HepG2 (cell line): ENCODE results near the gene LSM5. TPM values are rescaled to one million over a fixed set of nuclear protein-coding genes. Genes with fewer than 3 reads are reported as not detected.

ENCODE experiments used
- GLI4 ChIP-seq: sonication (generic); formaldehyde crosslinking; IDR thresholded peaks from 2 replicates; pipeline ENCODE4 v1.5.1; 2020; ENCODE audit warnings: missing genetic modification reagents, mild to moderate bottlenecking, moderate library complexity, borderline replicate concordance
- ZNF687 ChIP-seq: sonication (generic); formaldehyde crosslinking; IDR thresholded peaks from 2 replicates; pipeline ENCODE4 v1.5.1; 2020; ENCODE audit warnings: mild to moderate bottlenecking, missing genetic modification reagents, moderate library complexity
- polyA plus RNA-seq, 8 experiments: library from polyadenylated mRNA; depleted of rRNA in 3 of 8; stranded (reverse) in 7 of 8; unstranded in 1 of 8; fragments of >200 nt; fragmentation: Illumina TruSeq in 4 of 8; extraction: Trizol in 4 of 8; gene quantifications; 2 replicates each; pipeline versions ENCODE4 v1.2.1 to v1.2.3, GENCODE V29; 2011 to 2016; ENCODE audit warnings: low read depth in 4 of 8, missing spikeins in 1 of 8, mixed read lengths in 1 of 8; ENCODE audit not compliant: insufficient read depth in 1 of 8
- total RNA-seq, 5 experiments: library from RNA; depleted of rRNA; stranded (reverse); fragments of >200 nt; fragmentation: Illumina TruSeq; extraction: Trizol; gene quantifications; 2 replicates each; pipeline ENCODE4 v1.2.3, GENCODE V29; 2016; ENCODE audit warnings: low read depth in 1 of 5
- TF ChIP-seq, protein P1 (sequence below): sonication (generic); formaldehyde crosslinking; IDR thresholded peaks from 2 replicates; pipeline ENCODE4 v1.9.0; 2021; ENCODE audit warnings: mild to moderate bottlenecking, missing genetic modification reagents

The LSM5 gene
- total and polyA plus RNA-seq, 2 of the 13 experiments (the other 11 are each of a cell fraction or from before 2014, with no cell fraction given) = 30.3 to 183 TPM

GRCh38 chr7:32522746-32523530, 32.8 kb upstream of the LSM5 start (continued):
- TF ChIP-seq, protein P1, sequence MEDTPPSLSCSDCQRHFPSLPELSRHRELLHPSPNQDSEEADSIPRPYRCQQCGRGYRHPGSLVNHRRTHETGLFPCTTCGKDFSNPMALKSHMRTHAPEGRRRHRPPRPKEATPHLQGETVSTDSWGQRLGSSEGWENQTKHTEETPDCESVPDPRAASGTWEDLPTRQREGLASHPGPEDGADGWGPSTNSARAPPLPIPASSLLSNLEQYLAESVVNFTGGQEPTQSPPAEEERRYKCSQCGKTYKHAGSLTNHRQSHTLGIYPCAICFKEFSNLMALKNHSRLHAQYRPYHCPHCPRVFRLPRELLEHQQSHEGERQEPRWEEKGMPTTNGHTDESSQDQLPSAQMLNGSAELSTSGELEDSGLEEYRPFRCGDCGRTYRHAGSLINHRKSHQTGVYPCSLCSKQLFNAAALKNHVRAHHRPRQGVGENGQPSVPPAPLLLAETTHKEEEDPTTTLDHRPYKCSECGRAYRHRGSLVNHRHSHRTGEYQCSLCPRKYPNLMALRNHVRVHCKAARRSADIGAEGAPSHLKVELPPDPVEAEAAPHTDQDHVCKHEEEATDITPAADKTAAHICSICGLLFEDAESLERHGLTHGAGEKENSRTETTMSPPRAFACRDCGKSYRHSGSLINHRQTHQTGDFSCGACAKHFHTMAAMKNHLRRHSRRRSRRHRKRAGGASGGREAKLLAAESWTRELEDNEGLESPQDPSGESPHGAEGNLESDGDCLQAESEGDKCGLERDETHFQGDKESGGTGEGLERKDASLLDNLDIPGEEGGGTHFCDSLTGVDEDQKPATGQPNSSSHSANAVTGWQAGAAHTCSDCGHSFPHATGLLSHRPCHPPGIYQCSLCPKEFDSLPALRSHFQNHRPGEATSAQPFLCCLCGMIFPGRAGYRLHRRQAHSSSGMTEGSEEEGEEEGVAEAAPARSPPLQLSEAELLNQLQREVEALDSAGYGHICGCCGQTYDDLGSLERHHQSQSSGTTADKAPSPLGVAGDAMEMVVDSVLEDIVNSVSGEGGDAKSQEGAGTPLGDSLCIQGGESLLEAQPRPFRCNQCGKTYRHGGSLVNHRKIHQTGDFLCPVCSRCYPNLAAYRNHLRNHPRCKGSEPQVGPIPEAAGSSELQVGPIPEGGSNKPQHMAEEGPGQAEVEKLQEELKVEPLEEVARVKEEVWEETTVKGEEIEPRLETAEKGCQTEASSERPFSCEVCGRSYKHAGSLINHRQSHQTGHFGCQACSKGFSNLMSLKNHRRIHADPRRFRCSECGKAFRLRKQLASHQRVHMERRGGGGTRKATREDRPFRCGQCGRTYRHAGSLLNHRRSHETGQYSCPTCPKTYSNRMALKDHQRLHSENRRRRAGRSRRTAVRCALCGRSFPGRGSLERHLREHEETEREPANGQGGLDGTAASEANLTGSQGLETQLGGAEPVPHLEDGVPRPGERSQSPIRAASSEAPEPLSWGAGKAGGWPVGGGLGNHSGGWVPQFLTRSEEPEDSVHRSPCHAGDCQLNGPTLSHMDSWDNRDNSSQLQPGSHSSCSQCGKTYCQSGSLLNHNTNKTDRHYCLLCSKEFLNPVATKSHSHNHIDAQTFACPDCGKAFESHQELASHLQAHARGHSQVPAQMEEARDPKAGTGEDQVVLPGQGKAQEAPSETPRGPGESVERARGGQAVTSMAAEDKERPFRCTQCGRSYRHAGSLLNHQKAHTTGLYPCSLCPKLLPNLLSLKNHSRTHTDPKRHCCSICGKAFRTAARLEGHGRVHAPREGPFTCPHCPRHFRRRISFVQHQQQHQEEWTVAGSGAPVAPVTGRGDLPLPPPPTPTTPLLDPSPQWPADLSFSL (CRISPR knock-in tag) = no peak
- TF ChIP-seq ZNF687 (CRISPR knock-in tag) (no peak), GLI4 (CRISPR knock-in tag) (no peak)
